NB4 (cell line): ENCODE results near the gene LNPEP.

Experiments used
- MAX ChIP-seq: IDR thresholded peaks from 2 replicates; pipeline ENCODE4 v1.6.1; 2011; ENCODE audit warnings: low read depth, low read length
- TF ChIP-seq, protein P1 (sequence below): IDR thresholded peaks from one replicate; pipeline ENCODE4 v1.5.1; 2012; ENCODE audit warnings: low read depth, low read length

- TF ChIP-seq, protein P1, sequence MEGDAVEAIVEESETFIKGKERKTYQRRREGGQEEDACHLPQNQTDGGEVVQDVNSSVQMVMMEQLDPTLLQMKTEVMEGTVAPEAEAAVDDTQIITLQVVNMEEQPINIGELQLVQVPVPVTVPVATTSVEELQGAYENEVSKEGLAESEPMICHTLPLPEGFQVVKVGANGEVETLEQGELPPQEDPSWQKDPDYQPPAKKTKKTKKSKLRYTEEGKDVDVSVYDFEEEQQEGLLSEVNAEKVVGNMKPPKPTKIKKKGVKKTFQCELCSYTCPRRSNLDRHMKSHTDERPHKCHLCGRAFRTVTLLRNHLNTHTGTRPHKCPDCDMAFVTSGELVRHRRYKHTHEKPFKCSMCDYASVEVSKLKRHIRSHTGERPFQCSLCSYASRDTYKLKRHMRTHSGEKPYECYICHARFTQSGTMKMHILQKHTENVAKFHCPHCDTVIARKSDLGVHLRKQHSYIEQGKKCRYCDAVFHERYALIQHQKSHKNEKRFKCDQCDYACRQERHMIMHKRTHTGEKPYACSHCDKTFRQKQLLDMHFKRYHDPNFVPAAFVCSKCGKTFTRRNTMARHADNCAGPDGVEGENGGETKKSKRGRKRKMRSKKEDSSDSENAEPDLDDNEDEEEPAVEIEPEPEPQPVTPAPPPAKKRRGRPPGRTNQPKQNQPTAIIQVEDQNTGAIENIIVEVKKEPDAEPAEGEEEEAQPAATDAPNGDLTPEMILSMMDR = no peak
- no peak for TF ChIP-seq MAX
Observed at GRCh38 chr5:96958977-96959376, 23.1 kb downstream of the LNPEP start.
